Measurements from ENCODE around the gene LRTM2. TPM values are rescaled to one million over a fixed set of nuclear protein-coding genes. Genes with fewer than 3 reads are reported as not detected.
A peak's percentile ranks its signal among the peaks of the same experiment; 100 is the strongest.

The LRTM2 gene
- polyA plus RNA-seq, 10 donors, result 0.08 to 0.63 (median 0.27) TPM; not detected in 1

DNA sequence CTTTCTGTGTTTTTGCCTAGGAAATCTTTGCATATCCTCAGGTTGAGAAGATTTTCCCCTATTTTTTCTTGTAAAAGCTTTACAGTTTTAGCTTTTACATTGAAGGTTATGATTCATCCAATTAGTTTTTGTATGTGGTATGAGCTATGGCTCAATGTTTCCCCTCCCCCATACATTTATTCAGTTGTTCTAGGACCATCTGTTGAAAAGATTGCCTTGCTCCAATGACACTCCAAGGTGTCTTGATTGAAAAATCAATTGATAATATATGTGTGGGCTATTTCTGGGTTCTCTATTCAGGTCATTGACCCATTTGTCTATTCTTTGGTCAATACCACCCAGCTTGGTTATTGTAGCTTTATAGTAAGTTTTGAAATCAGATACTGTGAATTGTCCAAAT is 42.6 kb downstream of the LRTM2 start:
- DNase-seq, result no peak

DNA sequence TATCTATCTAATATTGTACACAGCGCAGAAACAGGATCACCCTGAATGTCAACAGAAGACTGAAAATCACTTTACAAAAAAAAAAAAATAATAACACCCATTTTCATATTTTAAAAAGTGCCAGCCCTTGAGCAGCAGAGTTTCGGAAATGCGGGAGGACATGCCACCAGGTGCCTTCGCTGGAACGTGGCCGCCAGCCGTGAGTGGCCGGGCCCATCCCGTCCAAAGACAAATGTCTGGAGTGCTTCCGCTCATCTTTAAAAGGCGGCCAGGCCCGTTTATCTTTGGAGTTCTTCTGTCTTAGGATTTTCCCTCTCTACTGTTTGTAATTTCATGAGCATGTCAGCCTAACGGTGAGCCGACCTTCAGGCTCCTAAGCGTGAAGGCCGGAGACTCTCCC is 43.5 kb downstream of the LRTM2 start:
- no peak for DNase-seq

DNA sequence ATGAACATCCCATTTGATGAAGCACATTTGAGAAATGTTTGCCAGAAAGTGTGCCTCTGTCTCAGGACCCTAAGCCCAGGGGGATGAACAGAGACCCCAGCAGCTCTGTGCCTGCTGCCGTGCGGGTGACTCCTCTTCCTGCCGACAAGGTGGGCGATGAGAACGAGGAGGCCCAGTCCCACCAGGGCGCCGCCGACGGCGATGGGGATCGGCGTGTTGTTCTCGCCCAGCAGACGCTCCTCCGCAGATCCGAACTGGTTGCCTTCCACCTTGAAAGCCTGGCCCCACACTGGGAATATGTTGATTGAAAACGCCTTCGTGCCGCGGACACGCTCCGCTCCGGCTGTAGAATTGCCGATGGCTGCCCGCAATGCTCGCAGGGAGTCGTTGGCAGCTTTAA is 44.1 kb downstream of the LRTM2 start:
- DNase-seq, result no peak

DNA sequence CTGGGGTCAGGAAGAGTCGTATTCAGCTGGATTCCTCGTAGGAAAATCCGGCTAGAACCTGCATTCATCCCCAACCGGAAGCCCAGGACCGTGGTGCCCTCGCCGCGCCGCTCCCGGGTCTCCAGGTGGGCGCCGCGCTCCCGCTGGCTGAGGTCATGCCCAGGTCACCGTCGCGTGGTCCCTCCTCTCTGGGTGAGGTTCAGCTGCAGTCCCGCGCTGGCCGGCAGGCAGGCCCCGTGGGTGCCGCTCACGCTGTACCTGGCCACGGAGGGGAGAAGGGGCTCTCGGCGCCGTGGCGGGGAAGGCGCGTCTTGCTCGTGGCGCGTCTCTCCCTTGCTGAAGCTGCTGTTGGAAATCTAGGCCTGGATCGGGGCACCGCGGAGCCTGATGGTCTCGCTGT is 44.5 kb downstream of the LRTM2 start:
- DNase-seq, result no peak

DNA sequence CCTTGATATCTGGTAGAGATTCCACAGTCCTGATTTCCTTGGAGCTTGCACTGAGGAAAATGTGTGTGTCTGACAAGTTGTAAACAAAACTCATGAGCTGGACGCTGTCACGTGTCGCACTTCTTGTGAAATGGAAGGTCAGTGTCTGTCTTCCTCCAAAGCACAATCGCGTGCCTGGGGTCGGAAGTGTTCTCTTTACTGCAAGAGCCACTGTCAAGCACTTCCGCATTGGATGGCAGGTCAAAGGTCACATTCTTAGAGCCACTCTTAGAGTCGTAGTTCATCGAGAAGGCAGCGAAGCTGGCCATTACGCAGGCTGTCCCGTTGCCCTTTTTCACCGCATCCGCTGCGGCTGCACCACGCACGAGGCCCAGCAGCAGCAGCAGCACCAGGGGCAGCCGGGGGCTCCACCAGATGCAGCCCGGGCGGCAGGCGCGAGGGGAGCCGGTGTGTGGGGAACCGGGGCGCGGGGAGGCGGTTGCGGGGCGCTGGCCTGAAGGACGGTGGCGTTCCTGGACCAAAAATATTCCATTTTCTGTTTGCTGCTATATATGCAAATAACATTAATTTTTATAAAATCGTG is 45.0 kb downstream of the LRTM2 start:
- no peak for DNase-seq

DNA sequence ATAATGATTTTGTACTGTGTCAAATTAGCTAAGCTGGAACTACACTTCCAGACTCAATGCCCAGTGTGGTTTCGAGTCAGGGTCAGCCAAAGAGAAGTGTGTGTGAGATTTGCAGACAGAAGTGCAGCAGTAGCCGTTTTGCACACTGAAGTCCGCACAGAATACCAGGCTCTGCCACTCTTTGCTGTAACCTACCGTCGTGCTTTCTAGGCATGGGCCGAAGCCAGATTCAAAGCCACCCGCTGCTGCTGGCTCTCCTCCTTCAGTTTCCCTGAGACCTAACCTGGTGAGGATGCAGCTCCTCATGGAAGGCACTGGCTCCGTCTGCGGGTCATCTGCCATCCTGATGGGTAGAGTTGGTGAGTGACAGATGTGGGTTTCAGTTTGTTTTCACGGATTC is 48.8 kb downstream of the LRTM2 start:
- no peak for DNase-seq

DNA sequence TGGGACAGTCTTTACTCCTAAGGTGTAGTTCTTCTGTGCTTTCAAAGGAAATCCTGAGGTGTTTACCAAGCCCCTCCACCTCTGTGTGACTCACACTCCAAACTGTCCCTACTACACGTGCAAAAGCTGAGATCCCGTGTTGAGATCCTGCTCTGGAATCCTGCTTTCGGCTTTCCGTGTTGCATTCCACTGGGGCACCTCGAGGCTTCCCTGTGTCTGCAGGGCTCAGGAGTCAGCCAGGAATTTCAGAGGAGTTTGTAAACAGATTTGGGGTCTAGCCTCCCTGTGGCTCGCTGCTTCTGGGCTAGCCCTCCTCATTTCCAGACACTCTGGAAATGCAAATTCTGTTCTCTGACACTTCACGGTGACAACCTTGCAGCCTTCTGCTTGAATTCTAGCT is 49.7 kb downstream of the LRTM2 start:
- no peak for DNase-seq

DNA sequence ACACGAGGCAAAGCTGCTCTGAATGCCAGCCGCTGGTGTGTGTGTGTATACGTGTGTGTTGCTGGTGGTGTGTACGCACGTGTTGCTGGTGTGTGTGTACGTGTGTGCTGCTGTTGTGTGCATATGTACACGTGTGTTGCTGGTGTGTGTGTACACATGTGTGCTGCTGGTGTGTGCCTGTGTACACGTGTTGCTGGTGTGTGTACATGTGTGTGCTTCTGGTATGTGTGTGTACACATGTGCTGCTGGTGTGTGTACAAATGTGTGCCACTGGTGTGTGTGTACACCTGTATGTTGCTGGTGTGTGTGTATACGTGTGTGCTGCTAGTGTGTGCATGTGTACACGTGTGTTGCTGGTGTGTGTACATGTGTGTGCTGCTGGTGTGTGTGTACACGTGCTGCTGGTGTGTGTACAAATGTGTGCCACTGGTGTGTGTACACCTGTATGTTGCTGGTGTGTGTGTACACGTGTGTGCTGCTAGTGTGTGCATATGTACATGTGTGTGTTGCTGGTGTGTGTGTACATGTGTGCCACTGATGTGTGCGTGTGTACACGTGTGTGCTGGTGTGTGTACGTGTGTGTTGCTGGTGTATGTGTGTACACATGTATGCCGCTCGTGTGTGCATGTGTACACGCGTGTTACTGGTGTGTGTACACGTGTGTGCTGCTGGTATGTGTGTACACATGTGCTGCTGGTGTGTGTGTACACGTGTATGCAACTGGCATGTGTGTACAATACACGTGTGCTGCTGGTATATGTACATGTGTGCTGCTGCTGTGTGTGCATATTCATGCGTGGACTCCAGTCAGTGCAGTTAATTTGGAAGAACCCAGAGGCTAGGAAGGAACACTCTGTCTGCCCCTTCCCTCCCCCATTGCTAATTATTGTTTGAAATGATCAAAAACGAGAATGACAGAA is 50.9 kb downstream of the LRTM2 start:
- no peak for DNase-seq

DNA sequence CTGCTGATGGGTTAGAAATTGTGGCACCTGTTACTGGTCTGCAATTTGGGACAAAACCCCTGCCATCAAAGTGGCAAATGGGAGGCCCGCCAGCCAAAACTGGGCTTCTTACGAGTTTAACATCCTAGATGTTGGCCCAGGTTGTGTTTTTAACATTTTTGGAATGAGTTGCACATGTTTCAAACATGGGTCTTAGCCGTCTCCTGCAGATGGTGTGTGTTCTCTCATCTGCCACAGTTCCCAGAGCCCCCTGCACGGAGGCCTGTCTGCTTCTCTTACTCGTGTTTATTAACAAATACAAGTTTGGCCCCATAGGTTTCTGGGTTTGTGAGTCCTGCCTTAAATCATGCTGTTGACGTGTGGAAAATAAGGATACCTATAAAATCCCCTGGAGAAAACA is 51.6 kb downstream of the LRTM2 start:
- DNase-seq, result no peak

DNA sequence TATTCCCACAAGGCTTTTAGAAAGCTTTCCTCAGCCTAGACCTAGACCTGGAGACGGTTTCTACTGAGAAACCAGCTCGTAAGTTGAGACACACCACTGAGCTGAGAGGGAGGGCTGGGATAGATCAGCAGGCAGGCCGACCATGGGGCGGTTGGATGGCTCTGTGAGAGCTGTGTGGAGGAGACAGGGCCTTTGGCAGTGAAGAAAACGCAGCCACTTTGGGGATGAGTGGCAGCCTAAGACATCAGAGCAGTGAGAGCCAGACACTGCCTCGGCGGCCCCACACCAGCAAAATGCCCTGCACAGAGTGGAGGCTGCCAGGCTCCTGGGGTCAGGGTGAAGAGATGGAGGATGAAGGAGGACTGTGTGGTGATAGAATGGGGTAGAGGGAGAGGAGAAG is 52.1 kb downstream of the LRTM2 start:
- DNase-seq, result no peak

DNA sequence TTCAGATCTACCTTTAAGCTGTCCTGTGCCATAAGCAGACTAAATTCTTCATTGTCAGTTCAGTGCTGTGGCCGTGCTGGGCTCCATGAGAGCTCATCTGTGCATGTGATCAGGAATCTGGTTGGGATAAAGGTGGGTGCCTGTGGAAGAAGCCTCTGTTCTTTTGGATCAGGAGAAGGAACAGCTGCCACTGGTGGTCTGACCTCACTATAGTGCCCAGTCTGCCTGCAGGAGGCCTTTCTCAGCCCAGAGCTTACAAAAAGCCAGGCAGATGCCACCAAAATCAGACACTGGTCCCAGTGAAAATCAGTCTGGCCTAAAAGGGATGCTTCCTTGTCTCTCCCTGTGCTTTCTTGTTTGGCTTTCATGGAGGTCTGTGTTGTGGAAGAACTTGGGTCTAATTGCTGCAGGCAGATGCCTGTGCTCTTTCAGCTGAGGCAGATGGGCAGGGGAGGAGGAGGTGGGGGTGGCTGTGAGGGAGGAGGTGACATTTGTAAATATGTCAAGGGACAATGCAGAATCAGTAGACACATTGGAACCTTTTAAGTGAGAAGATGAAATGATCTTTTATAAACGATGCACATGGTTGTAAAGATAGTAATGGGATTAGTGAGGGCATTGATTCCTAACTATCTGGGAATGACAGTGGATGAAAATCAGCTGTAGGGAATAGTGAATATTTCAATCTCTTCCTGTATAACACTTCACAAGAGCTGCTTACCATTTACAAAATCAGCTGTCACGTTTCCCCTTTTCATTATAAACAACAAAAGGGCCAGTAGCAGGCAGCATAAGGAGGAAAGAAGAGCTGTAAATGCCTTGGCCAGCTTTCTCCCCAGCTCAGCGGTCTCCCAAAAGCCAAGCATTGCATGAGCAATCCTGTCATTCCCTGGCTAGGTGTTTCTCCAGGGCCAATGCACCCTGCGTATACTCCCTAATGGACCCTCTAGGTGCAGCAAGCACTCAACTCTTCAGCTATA is 53.5 kb downstream of the LRTM2 start:
- DNase-seq, result no peak

DNA sequence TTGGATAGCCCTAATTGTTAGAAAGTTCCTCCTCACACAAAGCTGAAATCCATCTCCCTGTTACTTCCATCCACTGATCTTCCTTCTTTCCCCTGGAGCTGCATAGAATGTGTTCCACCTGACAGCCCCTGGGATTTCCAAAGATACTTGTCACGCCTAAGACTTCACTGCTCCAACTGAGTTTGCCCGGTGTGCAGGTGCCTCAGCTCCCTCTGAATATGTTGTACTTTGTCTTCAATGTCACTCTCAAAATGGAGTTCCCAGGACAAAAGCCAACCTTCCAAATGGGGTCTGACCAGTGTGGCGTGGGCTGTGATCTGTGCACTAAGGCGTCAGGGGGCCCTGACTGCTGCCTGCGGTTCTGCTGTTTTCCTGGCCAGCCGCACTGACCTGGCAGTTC is 55.2 kb downstream of the LRTM2 start:
- no peak for DNase-seq

DNA sequence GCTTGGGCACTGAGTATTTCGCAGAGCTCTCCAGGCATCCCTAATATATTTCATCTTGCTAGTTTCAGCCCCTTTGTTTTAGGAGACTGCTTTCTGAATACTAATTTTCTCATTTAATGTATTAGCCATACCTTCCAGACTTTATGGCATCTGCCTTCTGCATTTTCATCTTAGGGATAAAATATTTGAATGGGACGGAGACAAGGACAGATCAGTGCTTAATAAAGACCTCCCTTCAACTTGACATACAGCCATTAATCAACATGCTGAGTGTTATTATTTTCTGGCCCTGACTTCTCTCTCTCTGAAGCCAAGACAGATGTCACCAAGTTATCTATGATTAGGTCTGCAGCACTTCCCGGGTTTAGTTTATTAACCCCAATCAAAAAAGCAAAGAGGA is 55.7 kb downstream of the LRTM2 start:
- no peak for DNase-seq

DNA sequence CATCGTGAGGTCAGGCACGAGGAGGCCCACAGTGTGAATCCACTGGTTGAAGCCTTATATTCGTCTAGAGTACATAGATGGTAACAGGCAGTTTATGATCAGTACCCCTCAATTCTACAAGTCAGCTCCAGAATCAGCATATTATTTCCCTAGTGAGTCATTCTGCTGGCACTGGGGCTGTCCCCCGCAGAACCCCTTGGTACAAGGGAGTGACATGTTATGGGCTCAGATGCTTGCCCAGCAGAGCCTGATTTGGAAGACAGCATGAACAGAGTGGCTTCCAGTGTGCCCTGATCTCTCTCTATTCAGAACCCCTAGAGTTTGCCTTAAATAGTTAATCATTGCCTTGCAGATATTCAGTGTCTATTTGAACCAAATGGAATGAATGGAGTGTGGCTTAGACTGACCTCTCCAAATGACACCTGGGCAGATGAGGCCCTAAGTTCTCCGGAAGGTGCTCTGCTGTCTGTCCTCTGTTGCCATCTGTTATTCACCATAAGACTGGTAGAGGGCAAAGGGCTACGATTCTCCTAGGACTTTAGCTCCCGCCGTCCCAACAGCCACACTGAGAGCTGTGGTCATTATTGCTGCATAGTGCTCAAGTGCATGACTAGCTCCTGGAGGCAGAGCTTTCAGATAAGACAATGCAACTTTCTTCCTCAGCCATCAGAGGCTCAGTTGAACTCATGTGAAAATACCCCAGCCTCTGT is 57.0 kb downstream of the LRTM2 start:
- no peak for DNase-seq

DNA sequence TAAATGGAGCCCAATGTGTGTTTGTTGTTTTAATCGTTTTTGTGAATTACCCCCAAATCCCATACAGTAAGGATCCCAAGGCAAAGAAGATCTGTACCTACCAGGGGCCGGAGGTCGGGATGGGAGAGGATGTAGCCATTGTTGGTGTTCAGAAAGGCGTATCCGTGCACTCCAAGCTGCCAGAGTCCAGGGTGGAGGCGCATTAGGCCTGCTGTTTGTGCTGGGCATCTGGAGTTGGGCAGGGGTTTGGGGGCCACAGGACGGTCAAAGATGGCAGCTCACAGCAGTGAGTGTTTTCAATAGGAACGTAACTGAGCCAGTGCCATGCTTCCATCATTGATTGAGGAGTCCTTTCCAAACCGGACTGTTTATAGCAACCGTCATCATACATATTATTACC is 57.8 kb downstream of the LRTM2 start:
- DNase-seq, result no peak

DNA sequence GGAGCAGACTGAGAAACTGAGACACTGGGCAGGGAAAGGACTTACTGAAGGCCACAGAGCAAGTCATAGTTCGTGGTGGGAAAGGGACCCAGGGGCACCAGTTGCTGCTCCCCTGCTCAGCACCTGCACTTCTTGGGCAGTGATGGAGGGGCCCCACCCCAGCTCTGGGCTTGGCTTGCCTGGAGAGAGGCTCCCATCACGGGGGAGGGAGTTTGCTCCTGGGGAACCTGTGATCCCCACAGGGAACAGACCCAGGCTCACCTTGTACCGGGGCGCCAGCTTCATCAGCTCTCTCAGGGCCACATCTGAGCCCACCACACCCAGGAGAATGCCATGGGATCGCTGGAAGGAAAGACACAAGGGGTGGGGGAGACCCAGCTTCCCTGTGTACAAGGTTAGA is 58.3 kb downstream of the LRTM2 start:
- DNase-seq, result no peak

DNA sequence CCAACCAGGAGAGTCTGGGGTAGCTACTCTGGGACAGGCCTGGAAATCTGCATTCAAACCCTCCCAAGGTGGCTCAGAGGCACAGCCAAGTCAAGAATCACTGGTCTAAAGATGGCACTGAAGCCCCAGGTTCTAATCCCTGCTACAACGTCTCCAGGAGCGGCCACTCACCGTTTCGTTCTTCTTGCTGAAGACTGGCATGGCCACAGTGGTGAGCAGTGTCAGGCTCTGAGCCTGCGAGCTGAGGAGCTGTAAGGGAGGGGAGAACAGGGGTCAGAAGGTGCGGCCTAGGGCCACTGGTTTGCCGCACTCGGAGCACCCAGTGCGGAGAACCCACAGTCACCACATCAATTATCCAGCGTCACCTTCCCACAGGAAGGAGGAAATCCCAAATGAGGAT is 59.3 kb downstream of the LRTM2 start:
- DNase-seq, result no peak

DNA sequence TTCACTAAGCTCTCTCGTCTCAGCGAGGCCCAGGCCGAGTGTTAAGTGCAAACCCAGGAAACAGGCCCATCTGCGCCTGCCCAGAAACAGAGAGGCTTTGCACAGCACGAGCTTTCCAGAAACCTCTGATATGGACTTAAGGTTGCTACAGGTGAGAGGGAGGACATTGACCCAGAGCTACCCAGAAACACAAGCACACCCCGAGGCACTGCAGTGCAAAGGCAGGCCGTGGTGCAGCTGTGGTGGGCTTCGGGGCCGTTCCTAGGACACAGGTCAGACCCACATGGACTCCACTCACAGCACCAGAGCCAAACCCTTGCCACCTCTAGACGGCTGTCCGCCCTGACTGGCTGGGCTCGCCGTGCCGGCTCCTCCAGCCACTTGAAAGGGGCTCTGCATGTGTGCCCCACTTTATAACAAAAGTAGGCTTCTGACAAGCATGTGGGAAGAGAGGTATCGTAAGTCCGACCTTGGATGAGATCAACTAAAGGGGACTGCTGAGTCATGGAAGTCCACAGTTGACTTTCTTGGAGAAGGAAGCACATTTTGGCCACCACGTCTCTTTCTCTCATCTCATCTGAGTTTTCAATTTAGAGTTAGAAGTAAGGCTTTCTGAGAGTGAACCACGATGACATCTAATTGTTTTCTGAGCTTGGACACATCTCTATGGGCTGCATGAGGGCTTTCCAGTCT is 59.9 kb downstream of the LRTM2 start:
- no peak for DNase-seq

DNA sequence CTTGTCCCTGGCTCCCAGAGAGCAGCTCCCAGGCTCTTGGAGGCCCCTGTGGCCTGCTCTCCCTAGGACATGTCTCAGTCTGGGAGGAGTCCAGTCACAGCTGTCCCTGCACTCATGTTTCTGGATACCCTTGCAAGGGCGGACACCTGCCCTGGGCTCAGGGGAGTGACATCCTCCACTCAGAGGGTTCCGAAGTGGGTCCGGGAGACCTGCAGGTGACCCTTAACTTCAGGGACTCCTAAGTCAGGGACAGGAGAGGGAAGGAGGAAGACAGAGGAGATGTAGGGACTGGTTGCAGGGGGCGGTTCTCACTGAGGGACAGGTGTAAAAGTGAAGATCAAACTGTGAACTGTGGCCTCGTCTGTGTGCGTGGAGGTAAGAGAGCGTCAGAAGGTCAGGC is 60.5 kb downstream of the LRTM2 start:
- DNase-seq, result peak in 1 of 3 donors; percentile 11

DNA sequence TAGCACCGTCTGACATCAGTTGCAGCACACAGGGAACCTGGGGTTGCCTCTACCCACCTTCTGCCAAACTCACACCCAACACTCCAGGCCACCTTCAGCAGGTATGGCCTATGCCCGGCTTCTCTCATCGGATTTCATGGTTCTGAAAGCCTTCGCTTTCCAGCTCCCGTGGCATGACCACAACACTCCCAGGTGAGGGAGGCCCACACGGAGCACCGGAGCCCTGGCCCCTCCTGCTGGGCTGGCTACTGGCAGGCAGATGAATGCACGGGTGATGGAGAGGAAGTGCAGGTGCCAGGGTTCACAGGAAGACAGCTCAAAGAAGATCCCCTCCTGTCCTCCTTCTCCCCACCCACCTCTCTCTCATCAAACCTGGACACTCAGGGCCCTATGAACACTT is 60.9 kb downstream of the LRTM2 start:
- DNase-seq, result no peak

DNA sequence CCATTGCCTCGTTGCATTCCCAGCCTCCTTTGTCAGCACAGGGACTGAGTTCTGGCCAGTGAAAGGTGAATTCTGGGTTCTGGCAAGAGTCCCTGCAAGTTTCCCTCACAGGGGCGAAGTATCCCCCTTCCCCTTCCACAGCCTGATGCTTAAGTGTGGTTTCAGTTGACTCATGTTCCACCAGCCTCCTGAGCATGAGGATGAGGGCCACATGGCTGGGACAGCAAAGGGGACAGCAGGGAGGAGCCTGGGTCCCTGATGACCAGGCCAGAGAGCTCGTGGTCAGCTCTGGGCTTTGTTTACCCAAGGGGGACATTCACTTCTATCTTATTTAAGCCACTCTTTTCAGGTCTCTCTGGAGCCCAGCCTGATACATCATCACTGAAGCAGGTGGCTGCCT is 61.6 kb downstream of the LRTM2 start:
- no peak for DNase-seq
